SK-N-MC (cell line): ENCODE measurements around the gene PAFAH2.

Experiments used
- EZH2 ChIP-seq: fragments of 200-600 bp; sonication (generic); IDR thresholded peaks from one replicate; pipeline ENCODE4 v1.6.1; 2017; ENCODE audit warnings: antibody characterized with exemption
- POLR2AphosphoS5 ChIP-seq: IDR thresholded peaks from 2 replicates; pipeline ENCODE4 v1.6.1; 2012; ENCODE audit warnings: mild to moderate bottlenecking, low read depth, low read length, borderline replicate concordance

- TF ChIP-seq POLR2AphosphoS5, result no peak
- no peak for TF ChIP-seq EZH2
Measured at GRCh38 chr1:26038904-26039303, 41.0 kb upstream of the PAFAH2 start.
